GM21825 (cell line): ENCODE measurements around the gene PDCD1LG2.
A peak's percentile ranks its signal among the peaks of the same experiment; 100 is the strongest.

ENCODE experiments used
- ATAC-seq: cut with Tn5 transposase; IDR thresholded peaks from one replicate; pipeline ENCODE4 v1.9.1; 2021; ENCODE audit warnings: mild to moderate bottlenecking, moderate library complexity; ENCODE audit not compliant: unreplicated experiment

The PDCD1LG2 gene

DNA sequence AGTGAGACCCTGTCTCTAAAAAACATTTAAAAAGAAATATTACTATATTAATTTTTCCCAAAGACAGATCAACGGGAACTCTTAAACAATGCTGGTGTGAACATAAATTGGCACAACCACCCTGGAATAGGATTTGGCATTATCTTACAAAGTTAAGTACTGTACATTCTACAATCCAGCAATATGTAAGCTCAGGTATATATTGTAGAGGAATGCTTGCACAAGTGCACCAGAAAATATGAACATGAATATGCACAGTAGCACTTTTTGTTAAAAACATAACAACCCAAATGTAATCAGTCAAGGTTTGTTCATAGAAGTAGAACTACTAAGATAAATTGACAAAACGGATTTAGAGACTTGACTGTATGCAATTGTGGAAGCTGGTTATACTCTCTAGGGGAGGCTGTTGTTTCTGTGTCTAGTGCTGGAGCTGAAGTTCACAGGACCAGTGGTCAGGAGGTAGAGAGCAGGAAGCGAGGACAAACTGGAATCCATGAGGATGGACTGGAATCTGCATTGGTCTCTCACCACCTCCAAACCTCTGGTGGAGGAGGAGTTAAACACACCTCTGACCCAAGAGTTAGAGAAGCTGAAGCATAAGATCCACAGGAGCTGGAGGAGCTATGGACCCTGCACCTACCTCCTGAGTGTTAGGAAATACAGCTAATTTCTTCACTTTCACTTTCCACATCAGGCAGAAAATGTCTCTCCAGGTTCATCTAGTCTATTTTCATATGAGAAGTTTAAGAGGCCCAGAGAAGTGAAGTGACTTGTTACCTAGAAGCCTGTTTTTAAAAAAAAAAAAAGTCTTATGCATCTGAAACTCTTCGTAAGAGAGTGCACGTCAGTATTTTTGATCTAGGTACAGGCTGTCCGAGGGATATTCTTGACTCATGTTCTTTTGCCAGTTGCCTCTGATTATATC, 98.2 kb downstream of the PDCD1LG2 start:
- peak; percentile 50 for ATAC-seq

DNA sequence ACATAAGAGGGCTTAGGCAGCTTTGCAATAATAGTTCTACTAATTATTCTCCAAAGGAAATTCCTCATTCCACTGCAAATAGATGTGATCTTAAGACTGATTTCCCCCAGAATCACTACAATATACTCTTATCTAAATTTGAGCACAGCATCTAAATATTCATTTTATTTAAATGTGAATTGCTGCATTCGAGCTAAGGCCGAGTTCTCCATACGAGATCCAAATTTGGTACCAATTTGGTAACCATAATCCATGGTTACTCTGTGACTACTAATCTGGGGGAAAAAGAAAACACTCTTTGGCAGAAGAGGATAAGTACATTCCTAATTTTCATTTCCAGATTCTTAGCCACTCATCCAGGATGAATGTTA, 98.9 kb downstream of the PDCD1LG2 start:
- ATAC-seq: no peak

DNA sequence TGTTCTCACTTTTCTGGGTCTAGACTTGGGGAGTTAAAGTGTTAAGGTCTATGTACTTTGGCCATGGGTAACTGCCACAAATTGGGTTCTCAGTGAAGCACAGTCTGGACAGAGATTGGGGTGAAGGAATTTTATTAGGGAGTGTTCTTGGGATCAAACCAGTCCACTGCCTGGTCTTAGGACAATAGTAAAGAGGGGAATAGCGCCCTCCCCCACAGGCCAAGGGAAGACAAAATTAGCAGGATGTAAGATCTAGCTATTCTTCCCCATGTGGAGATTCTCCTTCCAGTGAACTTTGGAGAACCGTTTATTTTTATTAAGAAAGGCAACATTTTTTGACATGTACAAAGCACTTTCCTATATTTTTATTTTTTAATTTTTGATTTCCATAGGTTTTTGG, 100.2 kb downstream of the PDCD1LG2 start:
- ATAC-seq: no peak

DNA sequence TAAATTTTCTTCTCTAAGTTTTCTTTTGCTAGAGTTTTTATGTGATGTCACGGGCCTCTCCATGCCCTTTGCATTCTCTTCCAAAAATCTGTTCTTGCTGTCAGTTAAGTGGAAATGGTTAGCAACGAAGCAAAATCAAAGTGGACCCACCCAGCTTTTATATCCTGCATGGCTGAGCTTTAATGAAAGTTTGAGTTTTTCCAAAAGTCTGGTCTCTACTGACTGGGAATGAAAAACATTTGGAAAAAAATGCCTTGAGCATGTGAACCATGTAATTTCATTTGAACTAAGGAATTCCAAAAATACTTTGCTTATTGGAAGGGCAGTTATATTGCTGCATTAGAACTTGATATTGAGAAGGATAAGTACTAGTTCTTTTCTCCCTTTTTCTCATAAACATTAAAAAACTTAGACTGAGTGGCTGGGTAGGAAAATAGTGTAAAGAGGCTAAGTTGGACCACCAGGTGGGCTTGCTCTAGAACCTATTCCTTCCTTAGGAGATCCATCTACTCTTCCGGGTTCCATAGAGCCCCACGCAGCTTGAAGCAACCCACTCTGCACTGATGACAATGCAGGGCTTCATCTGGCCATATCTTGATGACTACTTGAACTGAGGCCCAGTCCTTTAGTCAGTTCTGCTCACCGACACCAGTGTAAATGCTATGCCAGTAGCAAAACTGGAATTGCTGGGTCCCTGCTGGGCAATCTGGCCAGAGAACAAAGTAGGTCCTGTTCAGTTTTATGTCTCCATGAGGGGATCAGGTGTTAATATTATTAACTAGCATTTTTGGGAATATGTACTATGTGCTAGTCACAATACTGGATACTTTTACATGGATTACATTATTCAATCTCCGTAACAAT, 101.2 kb downstream of the PDCD1LG2 start:
- ATAC-seq: no peak

DNA sequence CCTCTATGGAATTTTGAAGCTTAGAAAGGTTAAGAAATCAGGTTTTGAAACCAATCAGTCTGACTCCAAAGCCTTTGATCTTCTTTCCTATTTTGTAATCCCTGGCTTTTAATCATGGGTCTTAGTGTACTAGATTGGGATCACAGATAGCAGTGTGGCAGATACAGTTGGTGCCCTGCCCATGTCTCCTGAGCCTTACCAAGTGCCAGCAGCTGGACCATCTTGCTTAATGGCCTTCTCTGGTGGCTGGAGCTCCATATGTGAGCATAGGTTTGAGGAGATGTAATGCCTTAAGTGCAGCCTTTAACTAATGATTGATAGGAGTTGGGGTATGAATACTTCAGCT, 101.8 kb downstream of the PDCD1LG2 start:
- no peak for ATAC-seq

DNA sequence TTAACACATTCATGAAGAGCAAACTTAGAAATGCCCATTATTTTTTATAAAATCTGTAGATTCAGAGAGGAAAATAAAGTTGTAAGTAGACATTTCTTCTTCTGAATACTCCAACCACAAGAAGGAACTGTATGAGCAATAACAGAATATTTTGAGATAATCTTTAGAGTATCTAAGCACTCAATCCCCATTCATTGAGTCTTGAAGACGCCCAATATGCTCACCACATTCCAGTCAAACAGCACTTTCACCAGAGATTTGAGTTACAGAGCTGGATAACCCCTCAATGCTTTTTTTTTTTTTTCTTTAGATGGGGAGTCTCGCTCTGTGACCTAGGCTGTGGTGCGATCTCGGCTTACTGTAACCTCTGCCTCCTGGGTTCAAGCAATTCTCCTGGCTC, 103.9 kb downstream of the PDCD1LG2 start:
- no peak for ATAC-seq

DNA sequence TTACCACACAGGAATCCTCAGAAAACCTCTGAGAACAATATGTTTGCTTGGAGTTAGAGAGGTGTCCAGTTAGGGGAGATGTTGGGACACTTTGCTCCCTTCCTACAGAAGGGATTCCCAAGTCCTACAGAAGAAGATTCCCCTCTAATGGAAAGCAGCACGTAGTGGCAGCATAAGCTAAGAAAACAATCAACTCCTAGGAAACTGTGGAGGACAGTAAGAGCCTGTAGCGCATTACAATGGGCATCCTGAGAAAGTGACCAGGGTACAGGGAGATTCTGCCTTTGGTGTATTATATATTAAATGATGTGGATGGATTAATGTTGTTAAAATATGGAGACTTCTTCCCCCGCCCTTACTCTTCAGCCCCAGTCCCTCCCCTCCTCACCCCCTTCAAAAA, 104.7 kb downstream of the PDCD1LG2 start:
- ATAC-seq: no peak

DNA sequence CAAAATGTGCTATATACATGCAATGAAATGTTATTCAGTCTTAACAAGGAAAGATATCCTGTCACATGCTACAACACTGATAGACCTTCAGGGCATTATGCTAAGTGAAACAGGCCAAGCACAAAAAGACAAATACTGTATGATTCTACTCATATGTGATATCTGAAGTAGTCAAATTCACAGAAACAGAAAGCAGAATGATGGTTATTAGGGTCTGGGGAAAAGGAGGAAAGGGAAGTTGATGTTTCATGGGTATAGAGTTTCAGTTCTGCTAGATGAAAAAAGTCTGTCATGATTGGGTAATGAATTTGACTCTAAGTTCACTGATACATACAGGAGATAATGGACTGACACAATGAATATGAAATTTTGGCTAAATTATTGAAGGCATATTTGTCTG, 107.4 kb downstream of the PDCD1LG2 start:
- peak; percentile 94 for ATAC-seq

DNA sequence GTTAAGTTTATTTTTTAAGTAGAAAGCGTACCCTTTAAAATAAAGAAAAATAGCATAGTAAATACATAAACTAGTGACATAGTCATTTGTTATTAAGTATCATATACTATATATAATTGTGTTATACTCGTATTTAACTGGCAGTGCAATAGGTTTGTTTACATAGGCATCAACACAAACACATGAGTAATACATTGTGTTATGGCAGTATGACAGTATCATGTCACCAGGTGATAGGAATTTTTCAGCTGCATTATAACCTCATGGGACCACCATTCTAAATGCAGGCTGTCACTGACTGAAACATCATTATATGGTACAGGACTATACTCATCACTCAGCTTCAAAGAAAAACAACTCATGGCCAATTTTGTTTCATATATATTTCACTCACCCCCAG, 110.2 kb downstream of the PDCD1LG2 start:
- ATAC-seq: no peak
